HepG2 (cell line): ENCODE results near the gene NOXO1. TPM values are rescaled to one million over a fixed set of nuclear protein-coding genes. Genes with fewer than 3 reads are reported as not detected.

Source experiments
- ARID4A ChIP-seq: sonication (generic); formaldehyde crosslinking; IDR thresholded peaks from 2 replicates; pipeline ENCODE4 v1.5.0; 2020; ENCODE audit warnings: mild to moderate bottlenecking, missing genetic modification reagents, borderline replicate concordance
- ATF3 ChIP-seq: sonication (generic); formaldehyde crosslinking; IDR thresholded peaks from 2 replicates; pipeline ENCODE4 v1.4.0; 2020; ENCODE audit warnings: missing genetic modification reagents
- EED ChIP-seq: sonication (generic); formaldehyde crosslinking; IDR thresholded peaks from 2 replicates; pipeline ENCODE4 v1.5.0; 2020; ENCODE audit warnings: mild to moderate bottlenecking, missing genetic modification reagents
- FIP1L1 ChIP-seq: fragments of 200-400 bp; formaldehyde crosslinking; IDR thresholded peaks from 2 replicates; pipeline ENCODE4 v1.6.1; 2018; ENCODE audit warnings: low read depth, mild to moderate bottlenecking, low read length, moderate library complexity, borderline replicate concordance; ENCODE audit not compliant: insufficient read depth
- KDM6A ChIP-seq: IDR thresholded peaks from 2 replicates; pipeline ENCODE4 v1.6.1; 2016; ENCODE audit warnings: low read depth
- MAFG ChIP-seq: sonication (generic); formaldehyde crosslinking; IDR thresholded peaks from 2 replicates; pipeline ENCODE4 v1.5.1; 2020; ENCODE audit warnings: mild to moderate bottlenecking, missing genetic modification reagents
- NAIF1 ChIP-seq: sonication (generic); formaldehyde crosslinking; IDR thresholded peaks from 2 replicates; pipeline ENCODE4 v1.5.0; 2020; ENCODE audit warnings: mild to moderate bottlenecking, missing genetic modification reagents, borderline replicate concordance
- NCOA1 ChIP-seq: sonication (generic); formaldehyde crosslinking; IDR thresholded peaks from 2 replicates; pipeline ENCODE4 v1.9.0; 2021; ENCODE audit warnings: missing genetic modification reagents
- NR1H2 ChIP-seq: sonication (generic); formaldehyde crosslinking; IDR thresholded peaks from 2 replicates; pipeline ENCODE4 v1.8.1; 2022; ENCODE audit warnings: low read depth, missing genetic modification reagents, borderline replicate concordance
- PBX2 ChIP-seq: IDR thresholded peaks from 2 replicates; pipeline ENCODE4 v1.6.1; 2016; ENCODE audit warnings: control low read depth
- SMAD9 ChIP-seq: sonication (generic); formaldehyde crosslinking; IDR thresholded peaks from 2 replicates; pipeline ENCODE4 v1.5.1; 2020; ENCODE audit warnings: mild to moderate bottlenecking, missing genetic modification reagents
- SNAPC5 ChIP-seq: sonication (generic); formaldehyde crosslinking; IDR thresholded peaks from 2 replicates; pipeline ENCODE4 v1.8.1; 2023; ENCODE audit warnings: mild to moderate bottlenecking, missing genetic modification reagents, borderline replicate concordance
- ZBTB37 ChIP-seq: sonication (generic); formaldehyde crosslinking; IDR thresholded peaks from 2 replicates; pipeline ENCODE4 v1.4.0; 2020; ENCODE audit warnings: mild to moderate bottlenecking, missing genetic modification reagents
- ZBTB4 ChIP-seq: sonication (generic); formaldehyde crosslinking; IDR thresholded peaks from 2 replicates; pipeline ENCODE4 v1.4.0; 2020; ENCODE audit warnings: missing genetic modification reagents, mild to moderate bottlenecking, borderline replicate concordance
- ZBTB46 ChIP-seq: sonication (generic); formaldehyde crosslinking; IDR thresholded peaks from 2 replicates; pipeline ENCODE4 v1.4.0; 2020; ENCODE audit warnings: mild to moderate bottlenecking, missing genetic modification reagents, borderline replicate concordance
- ZNF678 ChIP-seq: sonication (generic); formaldehyde crosslinking; IDR thresholded peaks from 2 replicates; pipeline ENCODE4 v1.4.0; 2020; ENCODE audit warnings: mild to moderate bottlenecking, missing genetic modification reagents
- polyA plus RNA-seq, 8 experiments: library from polyadenylated mRNA; depleted of rRNA in 3 of 8; stranded (reverse) in 7 of 8; unstranded in 1 of 8; fragments of >200 nt; fragmentation: Illumina TruSeq in 4 of 8; extraction: Trizol in 4 of 8; gene quantifications; 2 replicates each; pipeline versions ENCODE4 v1.2.1 to v1.2.3, GENCODE V29; 2011 to 2016; ENCODE audit warnings: low read depth in 4 of 8, missing spikeins in 1 of 8, mixed read lengths in 1 of 8; ENCODE audit not compliant: insufficient read depth in 1 of 8
- total RNA-seq, 5 experiments: library from RNA; depleted of rRNA; stranded (reverse); fragments of >200 nt; fragmentation: Illumina TruSeq; extraction: Trizol; gene quantifications; 2 replicates each; pipeline ENCODE4 v1.2.3, GENCODE V29; 2016; ENCODE audit warnings: low read depth in 1 of 5

Gene NOXO1
- total and polyA plus RNA-seq, 2 of the 13 experiments (the other 11 are each of a cell fraction or from before 2014, with no cell fraction given) = 0.69 to 1.4 TPM

GRCh38 chr16:2009791-2010510, 28.7 kb upstream of the NOXO1 start, which contains the start of gene ZNF598 (continued):
- TF ChIP-seq SMAD9 (no peak), ZNF678 (CRISPR knock-in tag) (no peak), ATF3 (CRISPR knock-in tag) (0 out of 2 replicates have a peak, but pooled peaks have one; percentile 21), ZBTB46 (CRISPR knock-in tag) (no peak), NAIF1 (CRISPR knock-in tag) (no peak), ARID4A (CRISPR knock-in tag) (peak; percentile 91), MAFG (CRISPR knock-in tag) (no peak), SNAPC5 (CRISPR knock-in tag) (no peak), ZBTB4 (CRISPR knock-in tag) (no peak), EED (CRISPR knock-in tag) (no peak), KDM6A (CRISPR knock-in tag) (no peak), PBX2 (no peak), ZBTB37 (no peak), NCOA1 (no peak), FIP1L1 (no peak), NR1H2 (CRISPR knock-in tag) (no peak)
